ENCODE data around the gene TAS2R14. TPM values are rescaled to one million over a fixed set of nuclear protein-coding genes. Genes with fewer than 3 reads are reported as not detected.

TAS2R14 gene
- total RNA-seq, 2 experiments from 2014 or later = 0.69 to 0.84 TPM

DNA sequence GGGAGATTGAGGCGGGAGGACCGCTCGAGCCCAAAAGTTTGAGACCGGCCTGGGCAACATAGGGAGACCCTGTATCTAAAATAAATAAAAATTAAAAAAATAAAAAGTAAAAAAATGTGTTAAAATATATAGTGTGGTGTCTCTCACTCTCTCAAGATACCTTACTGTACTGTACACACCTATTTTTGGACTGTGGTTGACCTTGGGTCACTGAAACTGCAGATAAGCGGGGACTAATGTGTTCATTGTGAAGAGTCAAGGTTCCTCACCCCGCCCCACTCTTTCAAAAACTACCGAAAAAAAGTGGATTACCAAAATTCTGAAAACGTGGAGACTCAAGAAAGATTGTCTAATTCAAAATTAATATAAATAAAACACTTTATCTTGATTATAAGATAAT is 28.7 kb downstream of the TAS2R14 start:
- ChIA-PET CTCF (no interaction called here), POLR2A (no interaction called here)

- ChIA-PET CTCF (no interaction called here), POLR2A (no interaction called here)
These were observed 29.6 kb downstream of the TAS2R14 start, which contains the start of gene TAS2R13 for GRCh38 chr12:10909462-10909861. Gene TAS2R13 (minus strand): TSS chr12:10909562. CDS start chr12:10909298, 264 bp downstream.

GRCh38 chr12:10904686-10905085 is 34.4 kb downstream of the TAS2R14 start:
- POLR2A ChIA-PET = no interaction called here

DNA sequence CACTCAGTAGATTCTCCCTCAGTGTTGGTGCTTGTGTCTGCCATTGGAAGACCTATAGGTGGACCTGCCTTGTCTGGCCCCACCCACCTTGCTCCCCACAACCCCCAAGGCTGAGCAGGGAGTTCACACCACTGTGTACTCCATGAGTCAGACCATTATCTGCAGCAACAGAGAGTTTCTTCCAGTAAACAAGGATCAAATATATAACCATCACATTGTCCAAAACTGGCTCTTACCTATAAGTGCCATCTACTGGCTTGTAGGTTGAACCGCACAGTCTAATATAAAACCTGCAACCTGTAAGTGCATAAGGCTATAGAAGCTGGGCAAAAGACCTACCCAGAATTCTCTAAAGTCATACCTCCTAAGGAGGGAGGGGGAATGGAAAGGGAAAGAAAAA is 37.6 kb downstream of the TAS2R14 start:
- CTCF ChIA-PET = no interaction called here
- POLR2A ChIA-PET = no interaction called here

More at GRCh38 chr12:10904686-10905085, 34.4 kb downstream of the TAS2R14 start:
- CTCF ChIA-PET = no interaction called here

DNA sequence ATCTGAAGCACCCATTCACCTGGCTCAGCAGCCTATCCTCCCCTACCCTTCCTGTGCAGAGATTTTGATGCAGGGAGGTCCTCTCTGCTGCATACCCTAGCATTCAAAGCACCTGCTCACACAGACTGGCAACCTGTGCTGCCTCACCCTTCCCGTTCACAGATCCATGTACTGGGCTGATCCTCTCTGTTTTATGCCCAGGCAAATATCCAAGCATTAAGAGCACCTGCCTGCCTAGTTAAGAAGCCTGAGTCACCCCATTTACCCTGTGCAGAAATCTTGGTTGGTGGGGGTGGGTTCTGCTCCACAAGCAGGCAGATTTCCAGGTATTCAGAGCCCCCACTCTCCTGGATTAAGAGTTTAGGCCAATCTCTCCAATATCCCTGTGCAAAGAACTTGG is 38.1 kb downstream of the TAS2R14 start:
- ChIA-PET POLR2A (no interaction called here), CTCF (no interaction called here)

DNA sequence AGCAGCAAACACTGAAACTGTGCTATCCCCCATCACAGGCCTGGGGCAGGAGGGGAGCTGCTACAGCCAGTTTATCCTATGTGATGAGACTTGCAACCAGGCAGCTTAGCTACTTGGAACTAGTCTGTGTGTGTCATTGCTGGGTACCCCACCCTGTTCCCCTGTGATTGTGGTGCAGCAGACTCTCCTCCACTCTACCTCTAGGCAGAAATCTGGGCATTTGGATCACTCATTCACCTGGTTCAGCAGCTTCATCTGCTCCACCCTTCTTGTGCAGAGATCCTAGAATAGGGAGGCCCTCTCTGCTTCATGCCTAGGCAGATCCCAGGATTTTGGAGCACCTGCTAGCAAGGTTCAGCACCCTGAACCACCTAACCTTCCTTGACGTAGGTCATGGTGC is 38.5 kb downstream of the TAS2R14 start:
- POLR2A ChIA-PET = no interaction called here
- CTCF ChIA-PET = no interaction called here

- ChIA-PET POLR2A (no interaction called here), CTCF (no interaction called here)
These were observed 42.2 kb downstream of the TAS2R14 start for GRCh38 chr12:10896854-10897253.

DNA sequence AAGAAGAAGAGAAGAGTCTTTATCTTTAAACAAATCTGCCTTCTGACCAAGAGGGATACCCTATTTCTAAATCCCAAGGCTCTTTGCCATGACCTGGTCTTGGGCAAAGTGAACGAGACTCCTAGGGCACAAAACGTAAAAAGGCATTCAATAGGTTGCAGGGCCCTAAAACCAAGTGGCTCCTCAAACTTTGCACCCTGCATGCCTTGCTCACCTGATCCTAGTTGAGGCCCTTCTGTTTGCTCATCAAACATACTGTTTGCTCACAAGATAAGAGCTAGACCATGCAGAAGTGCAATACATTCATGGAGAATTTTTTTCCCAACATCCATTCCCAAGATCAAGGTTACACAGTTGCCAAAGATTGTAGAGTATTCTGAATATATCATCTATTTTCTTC is 47.1 kb downstream of the TAS2R14 start:
- ChIA-PET POLR2A (no interaction called here), CTCF (no interaction called here)

DNA sequence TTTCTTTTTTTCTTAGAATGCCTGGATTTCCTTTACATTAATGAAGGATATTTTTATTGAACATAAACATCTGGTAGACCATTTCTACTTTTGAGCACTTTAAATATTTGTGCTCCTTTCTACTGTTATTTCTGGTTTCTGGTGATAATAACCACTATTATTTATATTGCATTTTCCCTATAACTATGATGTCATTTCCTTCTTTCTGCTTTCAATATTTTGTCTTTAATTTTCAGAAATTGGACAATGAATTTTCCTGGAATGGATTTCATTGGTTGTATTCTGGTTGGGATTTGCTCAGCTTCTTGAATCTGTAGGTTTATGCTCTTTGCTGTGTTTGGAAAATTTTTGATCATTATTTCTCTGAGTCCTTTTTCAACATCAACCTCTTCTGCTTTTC is 49.8 kb downstream of the TAS2R14 start:
- ChIA-PET CTCF (no interaction called here), POLR2A (no interaction called here)

Other genes with a start within 250 kb of the TAS2R14 start
- 100 to 1,000 TPM; 278 to 283 TPM for gene YBX3, start 215.9 kb downstream of the TAS2R14 start, total RNA-seq
- gene TAS2R7, start 136.6 kb downstream of the TAS2R14 start, total RNA-seq = not detected
- not detected for gene TAS2R8, start 132.0 kb downstream of the TAS2R14 start, total RNA-seq
- not detected for gene TAS2R9, start 129.1 kb downstream of the TAS2R14 start, total RNA-seq
- under 1 TPM in 1 of 2 experiments, not detected in 1; 0.36 TPM for gene TAS2R10, start 112.9 kb downstream of the TAS2R14 start, total RNA-seq
- gene PRR4, start 89.8 kb downstream of the TAS2R14 start, total RNA-seq = 1 to 10 TPM in 1 of 2 experiments, under 1 TPM in 1; 0.80 to 1.0 TPM
- gene PRH1, start 55.0 kb downstream of the TAS2R14 start, total RNA-seq = 1 to 10 TPM; 6.0 to 9.3 TPM
- under 1 TPM; 0.10 to 0.21 TPM for gene TAS2R13, start 29.7 kb downstream of the TAS2R14 start, total RNA-seq
- not detected for gene PRH2, start 10.0 kb downstream of the TAS2R14 start, total RNA-seq
- gene TAS2R50, start 47.6 kb upstream of the TAS2R14 start, total RNA-seq = under 1 TPM; 0.19 to 0.42 TPM
- under 1 TPM; 0.38 to 0.89 TPM for gene TAS2R20, start 59.0 kb upstream of the TAS2R14 start, total RNA-seq
- 1 to 10 TPM in 1 of 2 experiments, under 1 TPM in 1; 0.80 to 1.1 TPM for gene TAS2R19, start 83.4 kb upstream of the TAS2R14 start, total RNA-seq
- 1 to 10 TPM; 1.0 to 1.2 TPM for gene TAS2R31, start 92.1 kb upstream of the TAS2R14 start, total RNA-seq
- gene TAS2R46, start 123.0 kb upstream of the TAS2R14 start, total RNA-seq = under 1 TPM; 0.34 to 0.38 TPM
- gene TAS2R43, start 153.1 kb upstream of the TAS2R14 start, total RNA-seq = not detected
- gene TAS2R30, start 195.4 kb upstream of the TAS2R14 start, total RNA-seq = 1 to 10 TPM in 1 of 2 experiments, under 1 TPM in 1; 0.80 to 1.0 TPM
- gene SMIM10L1, start 231.9 kb upstream of the TAS2R14 start, total RNA-seq = 10 to 100 TPM; 10.1 to 10.2 TPM
- gene TAS2R42, start 247.7 kb upstream of the TAS2R14 start, total RNA-seq = not detected